ENCODE results near the gene DLGAP3.
A peak's percentile ranks its signal among the peaks of the same experiment; 100 is the strongest.
"Not testable (repeated sequence)": the region's sequence is repeated elsewhere in the genome, so short reads cannot be mapped to it uniquely, and the experiment has no call there.

Gene DLGAP3

DNA sequence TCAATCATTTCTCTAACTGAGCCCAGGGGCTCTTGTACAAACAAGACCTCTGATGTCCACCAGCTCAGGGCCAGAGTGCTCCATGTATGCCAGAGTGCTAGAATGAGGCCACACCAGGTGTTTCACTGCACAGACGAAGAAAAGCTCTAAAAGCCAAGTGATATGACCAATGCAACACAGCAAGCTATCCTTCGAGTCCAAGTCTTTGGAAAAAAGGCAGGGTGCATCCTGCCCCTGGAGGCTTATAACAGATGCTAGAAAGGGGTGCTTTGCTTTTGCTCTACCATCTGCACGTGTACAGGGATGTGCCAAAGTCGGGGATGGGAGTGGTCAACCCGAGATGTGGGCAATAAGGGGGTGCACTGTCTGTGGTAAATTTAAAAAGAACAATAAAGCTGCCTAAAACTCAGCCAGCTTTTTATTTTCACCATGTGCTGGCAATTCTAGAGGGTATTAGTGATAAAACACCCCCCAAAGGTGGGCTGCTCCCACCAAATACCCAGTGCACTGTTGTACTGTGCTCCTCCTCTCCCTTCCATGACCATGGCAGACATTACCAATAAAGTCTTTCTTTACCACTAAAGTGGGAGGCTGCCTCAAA is 102.0 kb downstream of the DLGAP3 start:
- intact Hi-C loops (cut with DNase I; ENCODE audit: low total_unique reads) = no loop called here
- Histone ChIP-seq H3K27ac (peak overlapping the region; percentile 76 to 83), H3K36me3 (no peaks in the 10 kb centered on the region), H3K4me3 (no peak overlapping the region), H3K4me1 (peaks cover 0 to 81% (median 64%) of the 10 kb centered on the region in 4 donors), H3K9me3 (no peaks in the 10 kb centered on the region), H3K27me3 (no peaks in the 10 kb centered on the region)
- TF ChIP-seq, protein P1, sequence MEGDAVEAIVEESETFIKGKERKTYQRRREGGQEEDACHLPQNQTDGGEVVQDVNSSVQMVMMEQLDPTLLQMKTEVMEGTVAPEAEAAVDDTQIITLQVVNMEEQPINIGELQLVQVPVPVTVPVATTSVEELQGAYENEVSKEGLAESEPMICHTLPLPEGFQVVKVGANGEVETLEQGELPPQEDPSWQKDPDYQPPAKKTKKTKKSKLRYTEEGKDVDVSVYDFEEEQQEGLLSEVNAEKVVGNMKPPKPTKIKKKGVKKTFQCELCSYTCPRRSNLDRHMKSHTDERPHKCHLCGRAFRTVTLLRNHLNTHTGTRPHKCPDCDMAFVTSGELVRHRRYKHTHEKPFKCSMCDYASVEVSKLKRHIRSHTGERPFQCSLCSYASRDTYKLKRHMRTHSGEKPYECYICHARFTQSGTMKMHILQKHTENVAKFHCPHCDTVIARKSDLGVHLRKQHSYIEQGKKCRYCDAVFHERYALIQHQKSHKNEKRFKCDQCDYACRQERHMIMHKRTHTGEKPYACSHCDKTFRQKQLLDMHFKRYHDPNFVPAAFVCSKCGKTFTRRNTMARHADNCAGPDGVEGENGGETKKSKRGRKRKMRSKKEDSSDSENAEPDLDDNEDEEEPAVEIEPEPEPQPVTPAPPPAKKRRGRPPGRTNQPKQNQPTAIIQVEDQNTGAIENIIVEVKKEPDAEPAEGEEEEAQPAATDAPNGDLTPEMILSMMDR (IDR thresholded peaks at IDR 0.05) = no peak
- no peak for DNase-seq

DNA sequence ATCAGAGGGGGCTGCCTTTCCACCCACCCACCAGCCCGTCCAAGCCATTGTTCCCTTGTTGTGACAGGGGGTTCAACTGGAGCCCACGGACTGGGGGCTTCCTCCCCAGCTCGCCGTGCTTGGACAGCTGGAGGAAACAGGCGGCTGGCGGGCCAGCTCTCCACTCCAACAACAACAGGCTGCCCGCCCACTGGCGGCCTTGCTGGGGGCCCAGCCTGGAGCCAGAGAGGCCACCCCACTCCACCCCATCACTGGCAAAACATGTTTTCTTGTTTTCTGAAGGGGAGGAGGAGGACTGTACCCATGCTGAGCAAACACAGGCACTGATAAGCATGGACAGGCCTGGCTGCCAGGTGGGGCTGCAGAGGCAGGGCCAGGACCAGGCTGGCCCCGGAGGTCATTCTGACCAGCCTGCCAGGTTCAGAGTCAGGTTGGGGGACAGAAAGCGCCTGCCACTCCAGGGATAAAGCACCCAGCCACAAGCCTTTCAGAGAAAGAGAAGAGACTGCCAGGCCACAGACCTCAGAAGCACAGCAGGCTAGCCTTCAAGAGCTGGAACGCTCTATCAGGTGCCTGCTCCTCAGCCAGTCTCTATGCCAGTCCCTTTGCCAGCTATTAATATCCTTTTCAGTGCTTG is 103.9 kb downstream of the DLGAP3 start:
- Histone ChIP-seq H3K27me3 (no peaks in the 10 kb centered on the region), H3K27ac (peak overlapping the region; percentile 78 to 83), H3K4me3 (no peak overlapping the region), H3K9me3 (no peaks in the 10 kb centered on the region), H3K4me1 (peaks cover 0 to 64% (median 54%) of the 10 kb centered on the region in 4 donors), H3K36me3 (no peaks in the 10 kb centered on the region)
- intact Hi-C loops (cut with DNase I; ENCODE audit: low total_unique reads) = no loop called here
- DNase-seq = peak; percentile 46 to 72
- TF ChIP-seq, protein P1 (IDR thresholded peaks at IDR 0.05) = no peak

DNA sequence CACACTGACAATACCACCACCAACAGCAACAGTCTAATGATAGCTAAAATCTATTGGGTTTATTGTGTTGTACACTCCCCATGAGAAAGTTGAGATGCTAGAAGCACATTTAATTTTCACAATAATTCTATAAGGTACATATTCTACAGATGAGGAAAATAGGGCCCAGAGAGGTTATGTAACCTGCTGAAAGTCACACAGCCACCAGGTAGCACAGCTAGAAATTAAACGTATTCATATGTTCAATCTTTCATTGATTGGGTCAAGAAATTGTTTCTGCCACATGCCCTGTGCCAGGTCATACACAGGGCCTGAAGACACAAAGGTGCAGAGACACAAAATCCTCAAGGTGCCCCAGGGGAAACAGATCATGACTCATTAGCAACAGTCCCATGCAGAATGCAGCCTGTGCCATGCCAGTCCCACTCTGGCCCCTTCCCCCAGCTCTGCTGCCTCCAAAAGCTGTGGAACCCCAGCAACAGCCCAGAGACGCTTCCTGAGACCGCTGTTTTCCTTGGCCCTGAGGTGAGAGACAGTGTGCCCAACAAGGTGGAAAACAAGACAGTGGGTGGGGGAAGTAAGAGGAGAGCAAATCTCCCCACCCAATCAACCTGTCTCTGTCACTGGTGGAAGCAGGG is 104.5 kb downstream of the DLGAP3 start:
- intact Hi-C loops (cut with DNase I; ENCODE audit: low total_unique reads) = no loop called here
- Histone ChIP-seq H3K27me3 (no peaks in the 10 kb centered on the region), H3K4me1 (peaks cover 0 to 57% (median 49%) of the 10 kb centered on the region in 4 donors), H3K9me3 (no peaks in the 10 kb centered on the region), H3K4me3 (no peak overlapping the region), H3K36me3 (no peaks in the 10 kb centered on the region), H3K27ac (peak overlapping the region; percentile 78 to 83)
- TF ChIP-seq, protein P1 (IDR thresholded peaks at IDR 0.05) = no peak
- no peak for DNase-seq

DNA sequence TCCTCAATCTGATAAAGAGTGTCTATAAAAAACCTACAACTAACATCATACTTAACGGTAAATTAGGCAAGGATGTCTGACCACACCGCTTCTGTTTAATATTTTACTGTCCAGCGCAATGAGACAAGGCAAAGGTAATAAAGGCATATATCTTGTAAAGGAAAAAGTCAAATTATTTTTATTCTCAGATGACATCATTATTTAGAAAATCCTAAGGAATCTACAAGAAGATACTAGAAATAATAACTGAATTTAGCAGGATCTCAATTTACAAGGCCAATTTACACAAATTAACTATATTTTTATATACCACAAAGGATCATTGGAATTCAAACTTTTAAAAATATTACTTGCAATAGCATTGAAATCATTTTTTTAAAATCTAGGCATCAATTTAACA is 107.2 kb downstream of the DLGAP3 start:
- intact Hi-C loops (cut with DNase I; ENCODE audit: low total_unique reads) = no loop called here
- H3K9me3 ChIP-seq = no peaks in the 10 kb centered on the region

DNA sequence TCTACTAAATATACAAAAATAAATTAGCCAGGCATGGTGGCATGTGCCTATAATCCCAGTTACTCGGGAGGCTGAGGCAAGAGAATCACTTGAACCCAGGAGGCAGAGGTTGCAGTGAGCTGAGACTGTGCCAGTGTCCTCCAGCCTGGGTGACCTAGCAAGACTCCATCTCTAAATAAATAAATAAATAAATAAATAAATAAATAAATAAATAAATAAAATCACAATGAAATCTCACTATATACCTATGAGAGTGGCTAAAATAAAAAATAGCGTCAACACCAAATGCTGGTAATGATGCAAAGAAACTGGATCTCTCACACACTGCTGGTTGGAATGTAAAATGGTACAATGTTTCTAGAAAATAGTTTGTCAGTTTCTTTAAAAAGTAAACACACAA is 110.6 kb downstream of the DLGAP3 start:
- H3K9me3 ChIP-seq; intact Hi-C loops (cut with DNase I; ENCODE audit: low total_unique reads); H3K36me3 ChIP-seq; H3K27ac ChIP-seq; H3K4me3 ChIP-seq; H3K27me3 ChIP-seq; DNase-seq: not testable (repeated sequence)
- peaks cover 0 to 45% (median 23%) of the 10 kb centered on the region in 4 donors for H3K4me1 ChIP-seq

More for the DNA sequence above, 107.2 kb downstream of the DLGAP3 start:
- TF ChIP-seq, protein P1 (IDR thresholded peaks at IDR 0.05) = no peak
- Histone ChIP-seq H3K36me3 (no peaks in the 10 kb centered on the region), H3K27me3 (no peaks in the 10 kb centered on the region), H3K4me3 (no peak overlapping the region), H3K4me1 (peaks cover 0 to 42% (median 27%) of the 10 kb centered on the region in 4 donors), H3K27ac (peak overlapping the region; percentile 19 to 25)
- no peak for DNase-seq

DNA sequence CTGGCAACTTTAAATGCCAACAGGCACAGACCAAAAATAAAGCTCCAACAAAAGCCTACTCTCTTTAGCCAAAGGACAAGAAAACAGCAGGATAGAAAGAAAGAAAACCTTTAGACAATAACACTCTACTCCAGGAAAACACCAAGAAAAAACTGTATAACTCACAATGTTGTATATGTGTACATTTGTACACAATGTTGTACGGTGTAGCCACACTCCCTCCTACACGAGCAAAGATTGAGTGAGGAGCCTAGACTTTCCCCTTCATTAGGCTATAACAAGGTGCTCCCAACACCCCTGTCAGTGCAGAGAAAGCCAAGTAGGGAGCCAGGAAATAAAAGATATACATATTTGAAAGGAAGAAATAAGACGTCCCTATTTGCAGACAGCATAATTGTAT is 112.7 kb downstream of the DLGAP3 start:
- Histone ChIP-seq H3K9me3 (no peaks in the 10 kb centered on the region), H3K27ac (peak overlapping the region; percentile 70 to 72), H3K4me3 (no peak overlapping the region), H3K27me3 (no peaks in the 10 kb centered on the region), H3K36me3 (no peaks in the 10 kb centered on the region), H3K4me1 (peaks cover 0 to 59% (median 27%) of the 10 kb centered on the region in 4 donors)
- intact Hi-C loops (cut with DNase I; ENCODE audit: low total_unique reads) = no loop called here
- no peak for DNase-seq
- TF ChIP-seq, protein P1 (IDR thresholded peaks at IDR 0.05) = no peak
